Ascending aorta (tissue), 2 donors: Measurements from ENCODE around the gene IL17RA. TPM values are rescaled to one million over a fixed set of nuclear protein-coding genes. Genes with fewer than 3 reads are reported as not detected.
"Not testable (repeated sequence)": the region's sequence is repeated elsewhere in the genome, so short reads cannot be mapped to it uniquely, and the experiment has no call there.

Source experiments
- DNase-seq, 2 donors: peaks; one replicate each; pipeline ENCODE4 v3.0.0-alpha.2; 2019; ENCODE audit warnings: low spot score in 2 of 2
- H3K27ac ChIP-seq, 2 donors: fragments of 200-600 bp; sonication (generic); one replicate each; pipeline ENCODE4 v1.5.1; 2016 to 2017; ENCODE audit warnings: mild to moderate bottlenecking in 1 of 2
- H3K27me3 ChIP-seq: fragments of 200-600 bp; sonication (generic); one replicate; pipeline ENCODE4 v1.5.1; 2017
- H3K36me3 ChIP-seq, 2 donors: fragments of 200-600 bp; sonication (generic); one replicate each; pipeline ENCODE4 v1.5.1; 2016
- H3K4me1 ChIP-seq, 2 donors: fragments of 200-600 bp; sonication (generic); one replicate each; pipeline ENCODE4 v1.5.1; 2016 to 2017; ENCODE audit warnings: mild to moderate bottlenecking in 1 of 2
- H3K4me3 ChIP-seq, 2 donors: fragments of 200-600 bp; sonication (generic); one replicate each; pipeline ENCODE4 v1.5.1; 2016 to 2017; ENCODE audit warnings: mild to moderate bottlenecking in 1 of 2
- H3K9me3 ChIP-seq, 2 donors: fragments of 200-600 bp; sonication (generic); one replicate each; pipeline ENCODE4 v1.5.1; 2016
- CTCF ChIP-seq, 3 experiments: fragments of 200-600 bp in 2 of 3; fragments of 450-650 bp in 1 of 3; sonication (generic) in 2 of 3; IDR thresholded peaks; one replicate each; pipeline ENCODE4 v1.5.1; 2016 to 2019; ENCODE audit warnings: antibody characterized with exemption in 3 of 3, mild to moderate bottlenecking in 1 of 3, moderate library complexity in 1 of 3
- intact Hi-C: fragments of 100-400 bp; cut with DNase I; formaldehyde crosslinking; loops from one replicate; pipeline ENCODE4 v1.15.1; 2023
- total RNA-seq: library from RNA; depleted of rRNA; stranded (reverse); fragments of >200 nt; gene quantifications from one replicate; pipeline ENCODE4 v1.1.0, GENCODE V29; 2016

The IL17RA gene
- 84.1 TPM for total RNA-seq

GRCh38 chr22:17084554-17085276 is at the start of gene IL17RA:
Gene IL17RA (plus strand): TSS chr22:17085000. CDS start chr22:17085092, 92 bp downstream.
- no peaks in the 10 kb centered on the region for H3K36me3 ChIP-seq
- peaks cover 4 to 8% of the 10 kb centered on the region in 2 donors for H3K4me1 ChIP-seq
- intact Hi-C loops: loop anchor here (1.0 to 2.0 kb wide), 3 partner anchors 75 to 554 kb away; partner anchors contain the start of genes BCL2L13 and HDHD5
- no peak for TF ChIP-seq CTCF (IDR thresholded peaks at IDR 0.05)
- peak within 1 kb of the TSS; percentile 73 to 97 for H3K4me3 ChIP-seq
- H3K9me3 ChIP-seq: no peaks in the 10 kb centered on the region
- H3K27me3 ChIP-seq: no peaks in the 10 kb centered on the region
- peak; percentile 57 to 94 for DNase-seq
- H3K27ac ChIP-seq: peak within 1 kb of the TSS; percentile 78 to 94

GRCh38 chr22:17035246-17035645 is 49.6 kb upstream of the IL17RA start:
- H3K27me3 ChIP-seq: no peaks in the 10 kb centered on the region
- H3K9me3 ChIP-seq: no peaks in the 10 kb centered on the region
- no peaks in the 10 kb centered on the region for H3K36me3 ChIP-seq
- TF ChIP-seq CTCF (IDR thresholded peaks at IDR 0.05): no peak
- intact Hi-C loops: no loop called here
- DNase-seq: no peak
- no peaks in the 10 kb centered on the region for H3K4me1 ChIP-seq
- no peak overlapping the region for H3K27ac ChIP-seq
- H3K4me3 ChIP-seq: no peak overlapping the region

GRCh38 chr22:17035976-17036841 is 48.6 kb upstream of the IL17RA start:
- H3K4me3 ChIP-seq: peak overlapping the region; percentile 36 to 49
- H3K9me3 ChIP-seq, H3K4me1 ChIP-seq, intact Hi-C loops, H3K27ac ChIP-seq, H3K36me3 ChIP-seq, H3K27me3 ChIP-seq, DNase-seq: not testable (repeated sequence)

- H3K4me1 ChIP-seq, H3K9me3 ChIP-seq, H3K36me3 ChIP-seq, H3K27me3 ChIP-seq, DNase-seq, H3K27ac ChIP-seq, intact Hi-C loops: not testable (repeated sequence)
- peak overlapping the region; percentile 36 to 49 for H3K4me3 ChIP-seq
Observed at GRCh38 chr22:17036842-17037711, 47.7 kb upstream of the IL17RA start.

- Histone ChIP-seq H3K27me3 (no peaks in the 10 kb centered on the region), H3K36me3 (no peaks in the 10 kb centered on the region), H3K4me3 (no peak overlapping the region), H3K9me3 (no peaks in the 10 kb centered on the region), H3K4me1 (no peaks in the 10 kb centered on the region), H3K27ac (no peak overlapping the region)
- intact Hi-C loops: no loop called here
- TF ChIP-seq CTCF (IDR thresholded peaks at IDR 0.05): no peak
- no peak for DNase-seq
Observed at GRCh38 chr22:17043521-17043920, 41.3 kb upstream of the IL17RA start.

GRCh38 chr22:17046566-17047348 is 38.0 kb upstream of the IL17RA start:
- Histone ChIP-seq H3K9me3 (no peaks in the 10 kb centered on the region), H3K27me3 (no peaks in the 10 kb centered on the region), H3K27ac (no peak overlapping the region), H3K4me3 (no peak overlapping the region), H3K4me1 (no peaks in the 10 kb centered on the region), H3K36me3 (no peaks in the 10 kb centered on the region)
- DNase-seq: no peak
- no peak for TF ChIP-seq CTCF (IDR thresholded peaks at IDR 0.05)
- intact Hi-C loops: no loop called here
